Omental fat pad (tissue), 4 donors: ENCODE results near the gene BCLAF1. TPM values are rescaled to one million over a fixed set of nuclear protein-coding genes. Genes with fewer than 3 reads are reported as not detected.

Experiments
- ATAC-seq: fragments of 150-250 bp; one replicate; pipeline ENCODE4 v1.9.1; 2016; ENCODE audit warnings: mild to moderate bottlenecking, moderate library complexity; ENCODE audit not compliant: low FRiP score
- DNase-seq: peaks from one replicate; pipeline ENCODE4 v3.0.0-alpha.2; 2019; ENCODE audit warnings: low spot score
- total RNA-seq, 4 donors: library from RNA; depleted of rRNA; stranded (reverse); fragments of >200 nt; gene quantifications; one replicate each; pipeline ENCODE4 v1.1.0, GENCODE V29; 2016
- TF ChIP-seq, protein P1 (sequence below), 3 donors: fragments of 450-650 bp; IDR thresholded peaks; one replicate each; pipeline ENCODE4 v1.5.1; 2016 to 2017; ENCODE audit warnings: antibody characterized with exemption in 3 of 3, mild to moderate bottlenecking in 3 of 3, moderate library complexity in 2 of 3

Gene BCLAF1
- total RNA-seq, 4 donors from 2014 or later, result 95.2 to 168 (median 148) TPM

DNA sequence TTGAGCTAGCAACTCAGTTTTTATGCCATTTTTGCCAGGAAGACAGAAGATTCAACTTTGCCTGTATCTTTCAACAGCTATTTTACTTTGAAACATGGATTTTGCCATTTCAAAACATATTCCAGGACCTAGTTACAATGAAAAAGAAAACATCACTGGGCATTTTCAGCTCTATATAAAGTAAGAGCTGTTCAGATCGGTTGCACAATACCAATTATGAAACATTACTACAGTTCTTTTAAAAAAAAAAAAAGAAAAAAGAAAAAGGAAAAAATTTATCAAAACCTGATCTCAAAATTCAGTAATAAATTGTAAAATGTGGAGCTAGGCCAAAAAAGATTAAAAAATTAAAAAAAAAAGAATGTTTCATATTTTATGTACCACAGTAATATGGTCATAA, 15.6 kb downstream of the BCLAF1 start:
- DNase-seq (no peak), ATAC-seq (no peak)
- TF ChIP-seq, protein P1, sequence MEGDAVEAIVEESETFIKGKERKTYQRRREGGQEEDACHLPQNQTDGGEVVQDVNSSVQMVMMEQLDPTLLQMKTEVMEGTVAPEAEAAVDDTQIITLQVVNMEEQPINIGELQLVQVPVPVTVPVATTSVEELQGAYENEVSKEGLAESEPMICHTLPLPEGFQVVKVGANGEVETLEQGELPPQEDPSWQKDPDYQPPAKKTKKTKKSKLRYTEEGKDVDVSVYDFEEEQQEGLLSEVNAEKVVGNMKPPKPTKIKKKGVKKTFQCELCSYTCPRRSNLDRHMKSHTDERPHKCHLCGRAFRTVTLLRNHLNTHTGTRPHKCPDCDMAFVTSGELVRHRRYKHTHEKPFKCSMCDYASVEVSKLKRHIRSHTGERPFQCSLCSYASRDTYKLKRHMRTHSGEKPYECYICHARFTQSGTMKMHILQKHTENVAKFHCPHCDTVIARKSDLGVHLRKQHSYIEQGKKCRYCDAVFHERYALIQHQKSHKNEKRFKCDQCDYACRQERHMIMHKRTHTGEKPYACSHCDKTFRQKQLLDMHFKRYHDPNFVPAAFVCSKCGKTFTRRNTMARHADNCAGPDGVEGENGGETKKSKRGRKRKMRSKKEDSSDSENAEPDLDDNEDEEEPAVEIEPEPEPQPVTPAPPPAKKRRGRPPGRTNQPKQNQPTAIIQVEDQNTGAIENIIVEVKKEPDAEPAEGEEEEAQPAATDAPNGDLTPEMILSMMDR (IDR thresholded peaks at IDR 0.05), result no peak

DNA sequence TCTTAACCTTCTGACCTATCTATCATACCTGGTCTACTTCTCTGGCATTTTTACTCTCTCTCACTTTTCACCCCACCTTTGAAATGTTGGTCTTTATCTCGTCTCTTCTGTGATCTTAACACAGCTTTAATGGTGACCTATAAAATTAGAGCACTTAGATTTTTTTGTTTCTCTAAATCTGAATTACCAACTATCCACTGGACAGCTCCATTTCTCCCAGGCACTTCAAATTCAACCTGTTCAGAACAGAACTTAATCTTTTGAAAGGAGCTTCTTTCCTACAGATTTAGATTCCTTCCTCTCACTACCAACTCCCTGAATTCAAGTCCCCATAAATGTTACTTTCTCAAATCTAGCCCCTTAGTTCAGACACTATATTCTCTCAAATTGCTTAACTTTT, 24.5 kb downstream of the BCLAF1 start:
- DNase-seq, result no peak
- TF ChIP-seq, protein P1 (IDR thresholded peaks at IDR 0.05), result no peak
- ATAC-seq, result no peak

DNA sequence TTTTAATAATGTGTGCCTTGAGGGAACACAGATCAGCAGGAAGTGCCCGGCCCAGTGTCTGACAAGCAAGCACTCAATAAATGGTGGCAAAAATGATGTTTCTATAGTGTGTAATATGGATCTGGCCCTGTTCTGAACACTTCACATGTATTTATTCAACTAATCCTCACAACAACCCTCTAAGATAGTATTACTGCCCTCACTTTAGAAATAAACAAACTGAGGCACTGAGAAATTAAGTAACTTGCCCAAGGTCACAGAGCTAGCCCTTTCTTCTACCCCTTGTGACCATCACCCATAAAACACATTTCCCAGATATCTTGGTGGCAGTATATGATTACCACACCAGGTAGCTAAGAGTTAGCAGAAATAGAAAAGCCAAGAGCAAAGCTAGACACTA, 26.7 kb downstream of the BCLAF1 start:
- TF ChIP-seq, protein P1 (IDR thresholded peaks at IDR 0.05), result no peak

DNA sequence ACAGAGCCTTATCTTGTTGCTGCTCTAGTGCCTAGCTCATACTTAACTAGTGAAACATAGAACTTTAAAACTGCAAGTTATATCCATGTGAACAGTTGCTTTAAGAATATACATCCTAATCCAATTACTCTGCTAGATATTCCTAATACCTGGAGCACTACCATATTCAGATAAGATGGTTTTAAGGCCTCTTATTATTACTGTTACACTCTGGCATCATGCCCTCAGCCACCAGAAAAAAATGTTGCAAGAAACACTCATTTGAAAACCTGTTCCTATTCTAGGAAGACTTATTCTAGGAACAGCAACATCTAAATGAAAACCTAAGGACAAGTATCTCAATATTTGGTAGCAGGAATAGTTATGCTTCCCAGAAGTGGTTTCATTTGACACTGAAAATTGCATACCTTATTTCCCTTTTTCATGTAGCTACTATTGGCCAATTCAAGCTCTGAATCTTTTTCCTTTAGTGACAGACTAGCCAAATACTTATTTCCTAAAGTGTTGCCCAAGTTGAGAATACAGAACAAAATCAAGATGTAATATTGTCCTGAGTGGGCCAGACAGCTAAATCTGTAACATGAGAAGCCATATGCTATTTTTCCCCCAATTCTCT, 34.7 kb downstream of the BCLAF1 start:
- ATAC-seq, result no peak
- TF ChIP-seq, protein P1 (IDR thresholded peaks at IDR 0.05), result no peak
- DNase-seq, result no peak

More for the DNA sequence above, 26.7 kb downstream of the BCLAF1 start:
- no peak for ATAC-seq
- no peak for DNase-seq

DNA sequence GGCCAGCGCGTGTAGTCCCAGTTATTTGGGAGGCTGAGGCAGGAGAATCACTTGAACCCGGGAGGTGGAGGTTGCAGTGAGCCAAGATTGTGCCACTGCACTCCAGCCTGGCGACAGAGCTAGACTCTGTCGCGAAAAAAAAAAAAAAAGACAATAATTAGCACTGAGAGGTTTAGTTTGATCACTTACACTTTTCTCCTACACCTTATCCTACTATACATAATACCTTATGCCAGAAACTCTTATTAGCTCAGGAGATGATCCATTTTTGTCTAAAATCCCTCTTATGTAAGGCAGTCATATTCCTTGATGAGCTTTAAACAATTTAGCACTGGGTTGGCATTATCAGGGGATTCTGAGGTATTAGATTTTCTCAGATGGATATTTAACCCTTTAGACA, 35.9 kb downstream of the BCLAF1 start:
- ATAC-seq (no peak), DNase-seq (no peak)
- TF ChIP-seq, protein P1 (IDR thresholded peaks at IDR 0.05), result no peak

DNA sequence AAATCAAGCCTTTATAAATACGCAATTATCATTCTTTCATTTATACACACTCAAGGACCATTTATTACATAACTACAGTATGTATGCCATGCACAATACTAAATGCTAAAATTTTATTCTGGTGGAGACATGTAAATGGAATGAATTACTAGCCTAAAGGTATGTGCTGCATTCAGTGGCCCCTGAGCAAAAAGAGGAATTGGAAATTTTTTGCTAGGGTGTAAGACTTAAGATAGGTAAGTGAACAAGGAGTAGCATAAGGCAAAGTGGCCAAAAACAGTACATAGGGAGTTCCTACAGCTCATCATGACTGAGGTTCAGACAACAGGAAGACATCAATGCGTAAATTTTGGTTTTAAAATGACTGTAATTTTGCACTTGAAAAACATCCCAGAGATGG, 37.2 kb downstream of the BCLAF1 start:
- DNase-seq (no peak), ATAC-seq (no peak)
- TF ChIP-seq, protein P1 (IDR thresholded peaks at IDR 0.05), result no peak

DNA sequence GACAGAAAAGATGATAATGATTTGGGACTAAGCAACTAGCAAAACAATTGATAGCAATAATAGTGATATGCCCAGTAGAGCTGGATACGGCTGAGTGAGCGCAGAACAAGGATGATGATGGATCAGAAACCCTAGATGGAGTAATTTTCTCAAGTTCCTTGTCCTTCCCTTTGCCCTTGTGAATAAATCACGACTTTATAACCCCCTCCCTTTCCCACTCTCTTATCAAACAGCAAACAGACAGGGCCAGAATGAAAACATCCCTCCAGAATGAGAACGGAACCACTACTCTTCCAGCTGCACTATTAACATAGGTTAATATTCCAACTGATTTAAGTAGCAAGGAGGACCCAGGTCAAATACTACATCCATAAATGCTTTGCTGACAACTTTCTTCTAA, 38.3 kb downstream of the BCLAF1 start:
- TF ChIP-seq, protein P1 (IDR thresholded peaks at IDR 0.05), result no peak
- no peak for ATAC-seq
- no peak for DNase-seq
